ENCODE results near the gene GGTLC1.

DNA sequence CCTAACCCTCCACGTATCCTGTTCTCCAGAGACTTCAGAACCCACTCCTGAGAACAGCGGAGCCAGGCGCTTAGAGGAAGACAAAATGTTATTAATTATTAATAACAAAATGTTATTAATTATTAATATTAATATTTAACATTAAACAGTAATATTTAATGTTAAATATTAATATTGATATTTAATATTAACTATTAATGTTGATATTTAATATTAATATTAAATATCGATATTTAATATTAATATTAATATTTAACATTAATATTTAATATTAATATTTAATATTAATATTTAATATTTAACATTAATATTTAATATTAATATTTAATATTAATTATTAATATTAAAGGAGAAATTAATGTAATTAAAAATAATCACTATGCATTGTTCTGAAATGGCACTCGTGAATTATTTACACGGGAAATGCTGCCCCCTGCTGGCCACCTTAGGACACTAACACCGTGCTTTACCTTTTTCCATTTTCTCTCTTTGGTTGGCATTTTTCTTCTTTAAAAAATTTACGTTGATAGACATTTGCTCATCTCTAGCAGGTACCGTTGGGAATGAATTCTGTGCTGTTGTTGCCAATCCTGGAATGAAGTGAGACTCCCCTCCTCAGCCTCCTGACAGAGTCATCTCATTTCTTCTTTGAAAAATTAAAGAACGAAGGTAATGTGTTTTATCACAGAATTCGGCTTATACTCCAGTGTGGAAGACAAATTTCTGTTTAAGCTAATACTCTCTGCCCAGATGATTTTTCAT, 7.5 kb upstream of the GGTLC1 start:
- TF ChIP-seq EZH2phosphoT487 (IDR thresholded peaks at IDR 0.05; ENCODE audit: borderline replicate concordance) (no peak), POLR2AphosphoS5 (IDR thresholded peaks at IDR 0.05; ENCODE audit: low read depth, low read length) (no peak), SIN3A (IDR thresholded peaks at IDR 0.05; ENCODE audit: low read depth) (no peak), SP1 (IDR thresholded peaks at IDR 0.05; ENCODE audit: low read depth) (no peak), ZNF274 (IDR thresholded peaks at IDR 0.05; ENCODE audit: low read depth, low read length) (no peak), CTCF (IDR thresholded peaks at IDR 0.05 in 2 of 3, conservative IDR thresholded peaks at IDR 0.05 in 1 of 3; ENCODE audit: borderline replicate concordance in 1 of 3, insufficient read depth in 1 of 3, low read depth in 2 of 3, low read length in 2 of 3) (peak; percentile 33 to 63 (median 59); a peak in 5 of 6 replicates), EZH2 (IDR thresholded peaks at IDR 0.05) (no peak)
- TF ChIP-seq, protein P1, sequence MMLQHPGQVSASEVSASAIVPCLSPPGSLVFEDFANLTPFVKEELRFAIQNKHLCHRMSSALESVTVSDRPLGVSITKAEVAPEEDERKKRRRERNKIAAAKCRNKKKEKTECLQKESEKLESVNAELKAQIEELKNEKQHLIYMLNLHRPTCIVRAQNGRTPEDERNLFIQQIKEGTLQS (IDR thresholded peaks at IDR 0.05) = no peak
- TF ChIP-seq, protein P2, sequence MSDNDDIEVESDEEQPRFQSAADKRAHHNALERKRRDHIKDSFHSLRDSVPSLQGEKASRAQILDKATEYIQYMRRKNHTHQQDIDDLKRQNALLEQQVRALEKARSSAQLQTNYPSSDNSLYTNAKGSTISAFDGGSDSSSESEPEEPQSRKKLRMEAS (IDR thresholded peaks at IDR 0.05) = no peak
